Activated CD4-positive, alpha-beta T cell treated with anti-CD3 and anti-CD28 coated beads, Interleukin-2, amount 50 U/mL, for 24 hours (primary cell): ENCODE data around the gene THADA.
"Not testable (repeated sequence)": the region's sequence is repeated elsewhere in the genome, so short reads cannot be mapped to it uniquely, and the experiment has no call there.

Source experiments
- DNase-seq, 2 donors: peaks; one replicate each; pipeline ENCODE4 v3.0.0-alpha.2; 2020; ENCODE audit warnings: low read depth in 1 of 2, low spot score in 1 of 2

THADA gene

GRCh38 chr2:43419876-43420275 is 176.0 kb downstream of the THADA start:
- DNase-seq, result no peak

- DNase-seq, result no peak
These were observed 176.6 kb downstream of the THADA start for GRCh38 chr2:43419243-43419642.

GRCh38 chr2:43418680-43419079 is 177.2 kb downstream of the THADA start:
- no peak for DNase-seq

DNA sequence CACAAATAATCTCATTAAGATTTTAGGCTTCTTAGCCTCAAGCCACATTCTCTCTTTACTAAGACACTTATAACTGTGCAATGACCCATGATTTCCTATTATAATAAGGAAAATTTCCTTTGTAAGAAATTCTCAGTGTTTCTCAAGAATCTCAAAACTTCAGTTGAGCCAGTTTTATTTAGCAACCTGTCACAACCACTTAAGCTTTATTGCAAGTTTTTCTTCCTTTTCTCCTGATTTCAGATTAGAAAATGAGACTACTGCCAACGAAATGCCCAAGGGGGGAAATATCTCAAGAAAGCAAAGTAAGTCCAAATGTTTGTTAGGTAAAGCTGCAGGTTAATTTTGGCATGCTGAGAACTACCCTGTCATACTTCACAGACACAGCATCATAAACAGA is 178.5 kb downstream of the THADA start:
- no peak for DNase-seq

DNA sequence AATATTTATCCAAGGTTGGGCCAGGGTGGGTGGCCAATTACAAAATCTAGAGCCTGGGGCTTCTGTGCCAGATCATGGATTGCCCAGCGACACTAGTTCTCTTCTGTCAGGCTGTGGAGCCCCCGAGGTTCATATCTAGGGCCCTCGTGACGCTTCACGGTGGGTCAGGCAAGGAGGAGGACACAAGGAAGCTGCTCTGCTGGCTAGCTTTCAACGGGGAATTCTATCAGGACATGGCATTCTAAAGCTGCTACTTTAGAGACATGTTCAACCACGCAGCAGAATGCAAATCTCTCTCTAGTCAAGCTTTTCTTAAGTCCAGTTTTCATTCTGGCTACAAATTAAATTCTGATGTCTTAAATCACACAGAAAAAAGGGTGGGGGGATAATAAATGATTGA is 180.2 kb downstream of the THADA start:
- no peak for DNase-seq

GRCh38 chr2:43414586-43415135 is 181.2 kb downstream of the THADA start:
- DNase-seq, result no peak

- DNase-seq, result no peak
These were observed 181.8 kb downstream of the THADA start for GRCh38 chr2:43414033-43414432.

DNA sequence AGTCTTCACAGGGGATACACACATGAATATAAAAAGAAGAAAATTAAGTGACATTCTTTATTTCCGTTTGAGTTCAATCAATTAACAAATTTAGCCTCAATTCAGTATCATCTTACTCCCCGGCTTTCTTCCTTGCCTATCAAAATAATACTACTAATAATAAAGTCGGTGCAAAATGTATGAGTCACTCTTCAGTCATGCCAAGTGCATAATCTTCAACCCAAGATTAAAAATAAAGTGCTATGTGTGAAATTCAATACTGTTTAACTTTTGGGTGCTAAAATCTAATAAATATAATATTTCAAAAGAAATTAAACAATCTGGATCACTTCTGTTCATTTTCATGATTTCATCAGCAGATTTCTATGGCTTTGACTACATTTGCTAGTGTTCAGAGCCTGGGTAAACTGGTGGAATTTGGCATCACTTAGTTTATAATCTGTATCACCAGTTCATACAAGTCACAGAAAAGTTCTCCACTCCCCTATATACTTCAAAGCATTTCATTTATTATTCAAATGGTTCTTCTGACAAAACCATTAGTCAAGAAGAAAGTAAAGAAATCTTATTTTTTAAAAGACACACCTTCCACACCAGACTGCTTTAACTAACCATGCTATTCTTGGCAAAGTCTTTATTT is 183.6 kb downstream of the THADA start:
- DNase-seq, result no peak

DNA sequence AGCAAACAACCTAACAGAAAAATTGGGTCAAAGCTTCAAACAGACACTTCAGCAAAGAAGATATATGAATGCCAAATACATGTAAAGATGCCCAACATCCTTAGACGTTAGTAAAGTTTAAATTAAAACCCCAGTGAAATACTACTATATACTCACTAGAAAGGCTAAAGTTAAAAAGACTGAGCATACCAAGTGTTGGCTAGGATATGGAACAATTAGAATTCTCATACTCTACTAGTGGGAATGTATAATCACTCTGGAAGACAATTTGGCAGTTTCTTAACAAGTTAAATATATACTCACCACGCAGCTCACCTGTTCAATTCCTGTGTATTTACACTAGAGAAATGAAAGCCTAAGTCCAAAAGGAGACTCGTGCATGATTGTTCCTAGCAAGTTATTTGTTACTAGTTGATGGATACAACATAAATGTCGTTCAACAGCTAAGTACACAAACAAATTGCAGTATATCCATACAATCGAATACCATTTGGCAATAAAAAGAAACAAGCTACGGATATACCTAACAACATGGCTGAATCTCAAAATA is 185.7 kb downstream of the THADA start:
- no peak for DNase-seq

GRCh38 chr2:43408407-43409160 is 187.3 kb downstream of the THADA start:
- no peak for DNase-seq

DNA sequence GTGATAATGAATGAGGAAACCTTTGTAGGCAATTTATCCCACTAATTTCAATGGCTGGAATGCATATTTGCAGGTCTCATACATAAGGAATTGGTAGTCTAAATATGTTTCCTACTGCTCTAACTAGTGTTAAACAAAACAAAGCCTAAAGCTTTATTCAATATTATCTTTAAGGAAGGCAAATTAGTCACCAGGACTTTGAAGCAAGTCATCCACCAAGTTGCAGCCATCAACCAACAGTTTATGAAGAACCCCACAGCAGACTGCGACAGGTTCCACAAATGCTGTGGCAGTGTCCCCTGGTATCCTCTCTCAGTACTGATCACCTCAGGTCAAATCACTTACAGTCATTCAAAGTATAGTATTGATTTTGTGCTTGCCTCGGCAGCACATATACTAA is 187.9 kb downstream of the THADA start:
- DNase-seq, result no peak

DNA sequence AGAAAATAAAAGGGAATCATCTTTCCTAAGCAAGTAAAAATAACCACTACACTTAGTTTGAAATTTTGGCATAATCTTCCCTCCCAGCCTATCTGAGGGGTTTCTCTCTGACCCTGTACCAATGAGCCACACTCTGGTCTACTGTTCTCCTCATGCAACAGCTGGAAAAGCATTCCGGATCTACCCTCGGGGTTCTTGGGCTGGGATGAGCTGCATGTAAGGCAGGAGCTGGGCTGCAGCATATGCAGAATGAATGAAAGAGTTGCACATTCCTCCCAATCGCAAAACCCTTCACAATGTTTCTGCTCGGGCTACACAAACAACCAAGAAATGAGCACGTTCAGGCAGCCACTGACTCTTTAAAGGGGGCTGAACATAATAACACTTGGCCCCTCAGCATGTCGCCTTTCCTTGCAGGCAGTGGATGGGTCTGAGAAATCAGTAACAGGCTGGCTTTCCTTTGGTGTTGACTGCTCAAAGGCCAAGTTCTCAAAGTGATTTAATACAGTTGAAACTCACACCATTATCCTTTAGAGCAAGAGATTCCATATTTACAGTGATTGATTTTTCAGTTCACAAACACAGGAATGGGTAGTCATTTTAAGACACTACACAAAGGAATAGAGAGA is 189.1 kb downstream of the THADA start:
- no peak for DNase-seq

DNA sequence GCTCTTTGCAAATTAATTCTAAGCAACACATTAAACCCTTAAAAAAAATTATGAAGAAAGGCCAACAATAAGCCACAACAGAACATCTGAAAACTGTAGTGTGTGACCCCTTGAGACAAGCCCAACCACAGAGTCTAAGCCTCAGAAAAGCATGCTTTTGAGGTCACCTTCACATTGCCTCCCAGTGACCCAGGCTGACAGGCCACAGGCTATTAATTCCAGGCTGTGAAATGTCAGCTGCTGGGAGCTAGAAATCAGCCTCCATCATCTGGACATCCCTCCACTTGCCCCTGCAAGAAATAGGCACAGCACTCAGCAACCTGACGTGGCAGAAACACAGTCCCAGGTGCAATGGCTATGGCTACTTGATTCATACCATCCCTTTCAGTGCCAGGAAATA is 190.0 kb downstream of the THADA start:
- DNase-seq, result no peak

GRCh38 chr2:43402452-43402937 is 193.3 kb downstream of the THADA start:
- DNase-seq, result no peak

GRCh38 chr2:43402002-43402401 is 193.8 kb downstream of the THADA start:
- peak in 1 of 2 donors; percentile 8 for DNase-seq

DNA sequence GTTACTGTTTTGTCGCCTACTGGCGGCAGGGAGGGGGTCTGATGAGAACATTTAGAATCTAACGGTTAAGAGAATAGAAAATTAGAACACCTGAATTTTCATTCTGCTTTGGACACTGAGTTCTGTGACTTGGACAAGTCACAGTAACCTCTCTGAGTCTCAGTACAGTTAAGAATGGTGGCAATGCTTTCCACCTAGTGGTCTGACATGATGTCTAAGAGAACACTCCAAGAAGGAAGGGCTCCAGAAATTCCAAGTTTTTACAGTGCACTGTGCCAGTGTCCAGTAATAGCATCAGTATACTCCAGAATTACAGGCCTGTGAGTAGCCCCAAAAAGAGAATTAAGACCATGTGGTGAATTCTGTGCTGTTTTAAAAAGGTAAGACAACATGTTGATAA is 195.3 kb downstream of the THADA start:
- no peak for DNase-seq

DNA sequence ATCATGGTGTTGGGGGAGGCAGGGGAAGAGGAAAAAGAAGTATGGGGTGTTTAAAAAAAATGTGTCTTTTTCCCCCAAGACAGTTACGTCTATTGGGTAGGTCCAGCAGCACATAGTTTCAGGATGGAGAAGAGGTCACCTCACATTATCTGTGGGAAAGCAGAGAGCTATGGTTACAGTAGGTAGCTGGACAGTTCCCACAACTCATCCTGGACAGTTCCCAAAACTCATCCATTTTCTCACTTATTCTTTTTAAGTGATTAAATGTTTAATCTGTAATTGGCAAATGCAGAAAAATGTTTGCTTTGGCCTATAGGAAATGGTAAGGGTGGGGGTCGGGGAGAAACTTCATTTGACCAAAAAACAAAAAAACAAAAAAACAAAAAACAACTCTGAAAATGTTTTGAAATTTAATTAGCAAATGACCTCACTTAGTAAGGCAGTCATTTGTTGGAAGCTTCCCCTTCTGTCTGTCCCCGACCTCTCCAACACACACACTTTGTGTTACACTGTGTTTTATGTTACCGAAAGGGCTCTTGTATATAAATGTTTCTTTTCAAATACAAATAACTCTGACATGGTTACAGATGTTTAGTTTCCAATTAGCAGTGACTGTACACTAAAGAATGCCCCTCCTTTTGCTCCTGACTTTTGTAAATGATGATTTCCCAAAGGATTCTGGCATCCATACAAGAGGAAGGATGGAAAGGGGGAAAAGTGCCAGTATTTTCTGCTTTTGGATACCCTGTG is 196.1 kb downstream of the THADA start:
- DNase-seq, result no peak

GRCh38 chr2:43399098-43399497 is 196.7 kb downstream of the THADA start:
- no peak for DNase-seq

GRCh38 chr2:43397821-43398220 is 198.0 kb downstream of the THADA start:
- no peak for DNase-seq

DNA sequence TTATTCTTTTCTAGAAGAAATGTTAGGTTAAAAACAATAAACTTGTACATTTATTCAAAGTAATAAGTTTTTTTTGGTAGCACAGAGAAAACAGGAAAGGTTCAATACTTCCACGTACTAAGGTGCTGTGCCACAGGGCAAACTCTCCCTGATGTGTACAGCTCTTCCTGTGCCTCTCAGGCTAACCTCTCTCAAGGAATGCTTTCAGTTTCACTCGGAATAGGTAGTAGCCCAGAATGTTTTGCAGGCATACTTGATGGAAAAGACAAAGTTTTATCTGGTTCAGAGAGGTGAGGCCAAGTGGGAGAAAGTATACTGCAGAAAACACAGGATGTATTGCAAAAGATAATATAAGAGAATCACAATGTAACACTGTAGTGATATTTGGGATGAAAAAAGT is 198.4 kb downstream of the THADA start:
- DNase-seq, result no peak

DNA sequence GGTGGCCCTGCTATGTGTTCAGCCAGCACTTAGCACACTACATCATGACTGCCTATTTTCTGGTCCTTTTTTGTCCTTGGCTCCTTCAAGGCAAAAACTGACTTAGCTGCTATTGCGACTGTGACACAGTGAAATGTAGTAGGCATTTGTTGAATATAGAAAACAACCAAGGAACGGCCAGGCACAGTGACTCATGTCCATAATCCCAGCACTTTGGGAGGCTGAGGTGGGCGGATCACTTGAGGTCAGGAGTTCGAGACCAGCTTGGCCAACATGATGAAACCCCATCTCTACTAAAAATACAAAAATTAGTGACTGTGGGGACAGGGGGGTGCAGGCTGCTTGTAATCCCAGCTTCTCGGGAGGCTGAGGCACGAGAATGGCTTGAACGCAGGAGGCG is 199.5 kb downstream of the THADA start:
- not testable (repeated sequence) for DNase-seq
